ENCODE data around the gene POLR3C.
"Not testable (repeated sequence)": the region's sequence is repeated elsewhere in the genome, so short reads cannot be mapped to it uniquely, and the experiment has no call there.

POLR3C gene

DNA sequence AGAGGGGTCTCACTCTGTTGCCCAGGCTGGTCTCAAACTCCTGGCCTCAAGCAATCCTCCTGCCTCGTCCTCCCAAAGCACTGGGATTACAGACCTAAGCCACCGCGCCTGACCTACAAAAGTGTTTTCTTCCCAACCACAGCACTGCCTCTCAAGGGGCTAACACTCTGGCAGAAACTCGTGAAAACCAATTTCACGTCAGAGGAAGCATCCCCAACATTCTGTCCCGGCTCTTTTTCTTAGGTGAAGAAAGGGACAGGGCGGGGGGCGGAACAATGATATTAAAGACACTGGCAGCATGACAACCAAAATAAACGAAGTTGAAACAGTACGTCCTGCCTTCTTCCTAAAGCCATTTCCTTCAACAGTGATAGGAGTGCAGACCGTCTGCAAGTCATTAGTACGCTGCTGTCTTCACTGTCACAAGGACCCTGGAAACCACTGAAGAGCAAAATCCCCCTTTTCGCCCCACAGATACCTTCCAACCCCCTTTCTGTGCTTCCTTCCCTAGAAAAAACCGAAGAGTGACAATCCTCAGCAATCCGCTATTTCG is 1.1 kb upstream of the POLR3C start:
- DNase-seq (ENCODE audit: low spot score): not testable (repeated sequence)

DNA sequence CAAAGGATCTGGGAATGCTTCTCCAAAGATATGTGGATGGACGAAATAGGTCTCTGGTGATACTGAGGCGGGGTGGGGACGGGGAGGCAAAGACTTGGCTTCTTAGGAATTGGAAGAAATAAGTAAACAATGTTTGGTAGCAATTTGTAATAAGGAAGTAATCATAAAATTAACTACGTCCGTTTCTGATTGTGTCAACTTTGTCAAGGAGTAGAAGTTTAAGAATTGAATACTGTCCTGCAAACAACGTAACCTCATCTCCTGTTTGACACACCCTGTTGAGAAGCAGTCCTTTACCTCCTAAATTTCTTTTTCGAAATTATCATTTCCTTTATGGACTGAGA is 471 bp downstream of the POLR3C start:
- DNase-seq (ENCODE audit: low spot score): peak; percentile 4

DNA sequence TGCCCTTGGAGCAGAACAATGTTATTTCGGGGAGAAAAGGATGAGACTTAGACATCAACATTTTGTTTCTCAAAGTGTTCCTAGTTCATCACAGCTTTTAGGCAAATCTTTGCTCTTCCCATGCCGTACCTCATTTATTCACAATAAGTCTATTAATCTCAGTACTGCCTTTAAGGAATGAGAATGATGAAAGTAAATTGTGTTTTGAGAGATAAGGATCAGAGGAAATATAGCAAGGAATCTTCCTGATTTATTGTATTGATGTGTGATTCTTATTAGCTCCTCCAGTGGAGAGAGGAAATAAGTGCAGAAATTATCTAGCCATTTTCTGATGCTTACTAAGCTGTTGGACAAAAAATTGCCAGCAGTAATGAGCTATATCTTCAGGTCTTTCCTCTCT is 2.0 kb downstream of the POLR3C start:
- no peak for DNase-seq (ENCODE audit: low spot score)

DNA sequence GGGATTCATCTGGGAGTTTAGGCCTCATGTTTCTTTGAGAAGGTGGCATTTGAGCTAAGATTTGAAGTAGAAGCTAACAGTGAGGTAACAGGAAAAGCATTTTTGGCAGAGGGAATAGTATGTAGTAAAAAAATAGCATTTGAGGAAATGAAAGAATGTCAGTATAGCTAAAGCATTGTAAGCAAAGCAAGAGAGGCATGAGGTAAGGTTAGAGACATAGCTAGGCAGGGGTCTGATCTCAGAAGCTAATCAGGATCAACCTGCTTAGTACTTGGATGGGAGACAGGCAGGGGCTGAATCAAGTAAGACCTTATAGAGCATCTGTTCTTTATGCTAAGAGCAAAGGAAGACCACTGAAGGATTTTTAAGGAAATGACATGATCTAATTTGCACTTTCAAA is 4.0 kb downstream of the POLR3C start:
- no peak for DNase-seq (ENCODE audit: low spot score)

DNA sequence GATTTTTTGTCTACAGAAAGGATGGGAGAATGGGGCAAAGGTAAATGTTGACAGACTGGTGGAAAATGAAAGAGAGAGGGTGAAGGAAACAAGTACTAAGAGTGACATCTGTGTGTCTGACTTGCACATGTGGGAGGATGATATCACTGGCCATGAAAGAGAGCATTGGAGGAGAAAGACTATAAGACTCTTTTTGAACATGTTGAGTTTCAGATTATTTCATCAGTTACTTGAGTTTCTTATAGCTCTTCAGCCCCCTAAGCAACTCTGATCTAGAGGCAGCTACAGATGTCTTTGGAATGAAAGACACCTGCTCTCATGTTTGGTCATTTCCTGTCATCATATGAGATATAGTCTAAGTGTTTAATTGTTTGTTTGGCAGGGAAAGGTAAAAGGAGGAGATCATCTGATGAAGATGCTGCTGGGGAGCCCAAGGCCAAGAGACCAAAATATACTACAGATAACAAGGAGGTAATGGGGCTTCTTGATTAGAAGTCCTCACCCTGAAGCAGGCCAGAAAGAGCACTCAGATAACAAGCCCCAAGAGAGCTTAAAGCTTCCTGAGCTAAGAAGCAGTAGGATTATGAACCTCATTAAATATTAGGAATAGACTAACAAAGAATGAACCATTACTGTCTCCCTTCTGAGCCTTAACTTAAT is 4.5 kb downstream of the POLR3C start:
- DNase-seq (ENCODE audit: low spot score): no peak

DNA sequence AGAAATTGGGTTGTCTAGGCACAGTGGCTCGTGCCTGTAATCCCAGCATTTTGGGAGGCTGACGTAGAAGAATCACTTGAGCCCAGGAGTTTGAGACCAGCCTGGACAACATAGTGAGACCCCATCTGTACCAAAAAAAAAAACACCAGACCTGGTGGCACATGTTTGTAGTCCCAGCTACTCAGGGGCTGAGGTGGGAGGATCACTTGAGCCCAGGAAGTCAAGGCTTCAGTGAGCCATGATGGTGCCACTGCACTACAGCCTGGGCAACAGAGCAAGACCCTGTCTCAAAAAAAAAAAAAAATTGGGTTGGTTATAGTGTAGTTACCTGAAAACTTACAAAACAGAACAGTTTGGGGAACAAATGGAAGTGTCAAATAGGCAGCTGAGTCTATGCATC is 6.8 kb downstream of the POLR3C start:
- not testable (repeated sequence) for DNase-seq (ENCODE audit: low spot score)

DNA sequence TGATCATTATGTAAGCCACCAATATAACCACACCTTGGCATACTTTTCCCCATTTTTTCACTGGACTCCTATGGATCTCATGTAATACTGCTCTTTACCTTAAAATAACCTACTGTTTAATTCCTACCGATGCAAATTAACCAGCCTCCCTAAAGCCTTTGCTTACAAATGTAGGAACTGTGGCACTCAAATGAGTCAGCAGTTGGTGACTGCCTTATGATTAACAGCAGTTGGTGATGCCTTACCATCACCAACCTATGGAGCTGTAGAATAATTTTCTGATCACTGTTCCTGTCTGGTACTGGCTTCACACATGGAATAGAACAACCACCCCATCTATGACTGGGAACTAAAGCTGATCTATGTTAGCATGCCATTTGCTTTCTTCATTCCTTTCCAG is 13.7 kb downstream of the POLR3C start:
- no peak for DNase-seq (ENCODE audit: low spot score)

DNA sequence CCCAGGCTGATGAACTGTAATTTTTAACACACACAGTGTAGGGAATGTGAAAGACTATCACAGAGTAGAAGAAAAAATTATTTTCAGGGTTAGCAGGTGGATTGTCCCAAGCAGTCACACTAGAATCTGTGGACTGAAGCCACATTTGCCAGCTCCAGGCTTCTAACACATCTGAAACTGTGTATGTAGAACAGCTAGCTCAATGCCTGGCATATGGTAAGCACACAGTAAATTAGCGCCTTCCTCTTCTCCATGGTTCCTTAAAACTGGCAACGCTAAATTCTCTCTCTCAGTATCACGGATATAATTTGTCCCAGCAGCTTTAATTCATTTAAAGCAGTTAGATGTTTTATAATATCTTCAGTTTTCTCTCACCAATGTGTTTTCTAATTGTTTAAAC is 19.0 kb downstream of the POLR3C start:
- no peak for DNase-seq (ENCODE audit: low spot score)

DNA sequence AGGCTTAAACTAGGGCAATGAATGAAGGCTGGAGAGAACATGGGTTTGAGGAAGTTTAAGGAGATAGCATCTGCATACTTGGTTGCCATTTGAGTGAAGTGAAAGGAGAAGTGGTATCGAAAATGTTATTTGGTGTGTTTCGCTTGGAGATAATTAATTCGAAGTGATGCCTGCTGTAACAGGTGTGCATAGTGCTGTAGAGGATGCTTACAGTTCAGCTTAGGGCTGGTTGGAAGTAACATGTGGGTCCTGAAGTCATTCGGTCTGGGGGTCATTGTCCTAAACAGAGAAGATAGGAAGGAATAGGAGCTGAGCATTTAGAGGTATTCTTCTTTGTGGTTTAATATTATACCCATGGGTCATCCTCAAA is 21.1 kb downstream of the POLR3C start:
- DNase-seq (ENCODE audit: low spot score): no peak

DNA sequence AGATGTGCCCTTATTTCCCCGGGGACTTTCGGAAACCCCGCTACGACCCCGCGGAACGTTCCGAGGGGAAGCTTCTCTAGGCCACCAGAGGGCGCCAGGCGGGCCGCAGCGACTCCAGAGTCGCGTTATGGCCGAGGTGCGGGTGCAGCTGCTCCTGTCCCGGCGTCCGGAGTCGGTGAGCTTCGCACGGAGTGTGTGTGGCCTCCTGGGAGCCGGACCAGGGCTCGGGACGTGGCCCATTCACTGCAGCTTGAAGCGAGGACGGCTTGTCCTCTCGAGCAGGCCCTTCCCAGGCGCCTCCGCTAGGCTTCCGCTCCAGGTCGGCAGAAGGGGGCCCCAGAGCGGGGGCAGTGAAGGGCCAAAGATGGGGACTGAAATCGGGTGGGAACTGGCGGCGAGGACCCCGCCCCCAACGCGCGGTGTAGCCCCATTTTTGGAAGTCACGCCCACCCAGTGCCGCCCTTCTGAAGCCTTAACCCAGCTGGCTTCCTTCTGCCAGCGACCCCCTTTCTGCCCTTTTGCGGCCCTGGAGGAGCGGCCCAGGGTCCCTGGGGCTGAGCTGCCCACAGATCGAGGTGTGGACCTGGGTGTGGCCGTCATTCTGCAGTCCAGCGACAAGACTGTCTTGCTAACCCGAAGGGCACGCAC is 21.6 kb downstream of the POLR3C start, which contains the start of gene NUDT17:
Gene NUDT17, plus strand, starts transcription at position 117 of the 648 bp plus-strand sequence. Its CDS starts 11 bp downstream, at position 128.
- peak; percentile 71 for DNase-seq (ENCODE audit: low spot score)

DNA sequence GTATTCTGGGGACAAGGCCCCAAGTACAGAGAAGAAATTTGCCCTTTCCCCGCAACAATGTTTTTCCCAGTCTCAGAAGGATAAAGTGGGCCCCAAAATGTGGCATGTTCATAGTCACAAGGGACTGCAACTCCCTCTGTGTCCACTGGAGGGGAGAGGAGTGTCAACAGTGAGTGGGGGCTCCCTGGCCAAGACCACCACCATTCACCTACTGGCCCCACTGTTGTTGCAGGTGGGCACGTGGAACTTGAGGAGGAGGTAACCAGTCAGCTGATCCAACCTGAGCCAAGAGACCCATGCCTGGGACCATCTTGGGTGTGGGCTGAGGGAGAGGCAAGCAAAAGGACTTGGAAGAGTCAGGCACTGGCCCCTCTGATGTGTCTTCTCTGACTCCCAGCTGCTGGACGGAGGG is 22.2 kb downstream of the POLR3C start:
- peak; percentile 29 for DNase-seq (ENCODE audit: low spot score)

DNA sequence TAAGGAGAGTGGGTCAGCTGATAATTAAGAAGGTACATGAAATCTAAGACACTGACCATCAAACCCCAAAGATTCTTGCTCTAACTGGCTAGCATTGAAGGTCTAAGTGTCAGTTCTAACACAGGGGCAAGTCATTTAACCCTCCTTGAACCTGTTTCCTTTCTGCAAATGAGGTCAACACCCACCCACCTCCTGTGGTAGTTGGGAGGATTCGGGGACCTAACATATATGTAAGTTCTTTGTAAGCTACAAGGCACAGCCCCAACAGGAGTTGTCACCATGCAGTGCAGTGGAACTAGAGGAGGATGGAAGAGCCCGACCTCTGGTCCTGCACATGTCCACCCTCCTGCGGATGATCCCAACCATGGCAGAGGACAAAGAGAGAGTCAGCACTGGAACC is 23.8 kb downstream of the POLR3C start:
- no peak for DNase-seq (ENCODE audit: low spot score)

DNA sequence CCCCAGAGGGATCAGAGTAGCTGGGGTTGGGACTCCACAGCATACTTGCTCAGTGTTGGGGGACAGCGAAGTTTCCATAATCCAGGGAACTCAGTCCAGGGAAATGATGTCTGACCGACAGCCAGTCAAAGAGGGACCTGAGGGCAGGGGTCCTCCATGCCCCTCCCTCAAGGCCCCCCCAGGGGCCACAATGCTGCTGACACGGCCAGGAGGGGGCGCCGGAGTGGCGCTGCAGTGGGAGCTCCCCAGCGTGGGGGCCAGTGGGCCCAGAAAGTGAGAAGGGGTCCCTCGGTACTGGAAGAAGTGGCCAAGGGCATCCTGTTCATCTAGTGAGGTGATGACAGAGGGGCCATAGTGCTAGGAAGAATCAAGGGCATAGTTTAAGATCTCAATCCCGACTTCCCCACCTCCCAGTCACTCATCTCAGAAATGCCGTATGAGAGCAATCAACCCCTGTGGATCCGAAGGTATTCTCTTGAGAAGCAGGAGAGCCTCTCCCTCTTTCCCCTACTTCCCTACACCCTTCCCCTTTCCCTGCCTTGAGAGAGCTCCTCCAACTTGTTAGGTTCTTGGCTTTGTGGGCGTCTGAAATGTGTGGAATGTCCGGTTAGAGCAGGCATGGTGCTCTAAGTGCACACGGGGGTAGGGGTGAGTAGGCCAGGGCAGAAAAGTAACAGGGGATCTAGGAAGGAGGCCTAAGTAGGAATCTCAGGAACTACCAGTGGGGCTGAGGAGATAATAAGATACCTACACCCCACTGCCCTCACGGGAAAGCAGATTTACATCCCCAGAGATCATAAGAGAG is 25.6 kb downstream of the POLR3C start:
- DNase-seq (ENCODE audit: low spot score): no peak

DNA sequence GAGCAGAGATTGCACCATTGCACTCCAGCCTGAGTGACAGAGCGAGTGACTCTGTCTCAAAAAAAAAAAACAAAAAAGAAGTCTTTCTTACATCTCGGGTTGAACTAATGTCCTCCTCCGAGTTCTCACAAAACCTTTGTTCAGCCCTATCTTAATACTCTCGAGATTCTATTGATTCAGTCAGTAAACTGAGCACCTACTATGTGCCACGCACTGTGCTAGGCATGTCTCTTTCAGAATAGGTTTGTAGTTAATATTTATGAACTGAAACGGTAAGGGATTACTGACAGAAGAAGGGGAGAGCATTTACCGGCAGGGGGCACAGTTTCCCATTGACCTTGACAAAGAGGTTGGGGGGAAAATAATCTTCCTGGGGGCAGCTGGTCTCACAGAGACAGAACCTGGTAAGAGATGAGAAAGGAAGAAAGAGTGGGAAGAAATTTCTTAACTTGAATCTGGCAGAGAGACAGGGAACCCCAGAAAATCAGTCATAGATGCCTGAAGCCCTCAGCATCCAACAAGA is 31.5 kb downstream of the POLR3C start:
- DNase-seq (ENCODE audit: low spot score): no peak

DNA sequence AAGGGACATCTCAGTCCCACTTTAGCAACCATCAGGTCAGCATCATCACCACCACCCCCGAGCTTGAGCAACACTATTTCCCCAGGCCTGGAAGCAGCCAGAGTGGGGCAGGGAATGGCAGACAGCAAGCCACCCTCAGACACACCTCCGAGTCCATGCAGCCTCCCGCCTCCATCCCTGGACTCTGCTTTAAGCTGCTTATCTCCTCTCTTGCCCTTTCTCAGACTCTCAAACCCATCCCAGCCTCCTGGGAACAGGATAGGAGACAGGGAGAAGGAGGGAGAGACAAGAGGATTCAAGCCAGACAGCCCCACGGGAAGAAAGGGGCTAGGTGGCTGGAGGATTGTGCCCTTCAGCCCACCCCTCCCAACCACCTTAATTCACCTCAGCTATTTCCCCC is 33.2 kb downstream of the POLR3C start:
- DNase-seq (ENCODE audit: low spot score): no peak

DNA sequence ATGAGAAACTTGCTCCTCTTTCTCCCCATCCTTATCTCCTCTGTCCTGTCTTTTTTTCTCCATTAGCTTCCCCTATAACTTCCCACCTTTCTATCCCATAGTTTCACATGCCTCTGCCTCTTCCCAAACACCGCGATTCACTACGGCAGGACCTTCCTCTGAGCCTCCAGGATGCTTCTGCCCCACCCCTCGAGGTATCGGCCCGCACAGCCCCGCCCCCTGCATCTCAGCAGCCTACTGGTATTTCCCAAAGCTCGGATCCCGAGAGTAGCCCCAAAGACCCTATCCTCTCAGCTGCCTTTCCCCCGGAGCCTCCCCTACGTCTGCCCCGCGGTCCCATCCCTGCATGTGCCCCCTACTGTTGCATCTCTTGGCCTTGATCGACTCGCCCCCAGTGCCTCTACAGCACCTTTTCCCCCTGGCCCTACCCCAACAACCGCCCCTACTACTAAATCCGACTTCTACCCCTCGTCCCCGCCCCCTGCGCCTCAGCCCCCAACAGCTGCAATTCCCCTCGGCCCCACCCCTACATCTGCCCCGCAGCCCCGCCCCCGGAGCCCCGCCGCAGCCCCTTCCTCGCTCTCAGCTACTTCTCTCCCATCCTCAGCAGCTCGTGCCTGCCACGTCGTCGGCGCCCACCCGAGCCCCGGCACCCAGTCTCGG is 34.4 kb downstream of the POLR3C start:
- DNase-seq (ENCODE audit: low spot score): peak; percentile 30

DNA sequence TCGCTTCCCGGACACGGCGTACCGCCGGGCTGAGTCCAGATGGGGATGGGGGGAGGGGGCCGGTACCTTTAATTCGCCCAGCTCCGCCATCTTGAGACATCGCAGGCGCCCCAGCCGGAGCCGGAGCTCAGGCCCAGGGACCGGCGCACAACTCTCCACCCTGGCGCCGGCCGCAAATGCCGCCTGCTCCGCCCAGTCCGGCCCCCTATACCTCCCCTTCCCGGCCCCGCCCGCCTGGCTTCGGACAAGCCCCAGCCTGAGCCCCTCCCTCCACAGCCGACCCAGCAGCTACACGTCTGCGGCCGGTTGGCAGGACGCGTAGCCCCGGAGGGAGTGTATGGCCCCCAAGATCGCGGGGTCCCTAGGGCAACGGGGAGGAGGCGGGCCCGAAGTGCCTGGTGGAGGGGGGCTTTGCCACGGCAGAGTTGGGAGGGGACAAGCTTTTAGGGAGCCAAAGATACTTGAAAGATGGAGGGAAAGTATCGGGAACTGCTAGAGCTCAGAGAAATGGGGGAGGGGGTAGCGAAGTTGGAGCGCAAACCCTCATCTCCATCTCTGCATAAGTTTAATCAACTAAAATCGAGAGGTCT is 35.0 kb downstream of the POLR3C start, which contains the start of gene PIAS3:
Gene PIAS3, minus strand, starts transcription at position 181 of the 590 bp plus-strand sequence. Its CDS starts 91 bp downstream, at position 90.
- DNase-seq (ENCODE audit: low spot score): peak; percentile 79

DNA sequence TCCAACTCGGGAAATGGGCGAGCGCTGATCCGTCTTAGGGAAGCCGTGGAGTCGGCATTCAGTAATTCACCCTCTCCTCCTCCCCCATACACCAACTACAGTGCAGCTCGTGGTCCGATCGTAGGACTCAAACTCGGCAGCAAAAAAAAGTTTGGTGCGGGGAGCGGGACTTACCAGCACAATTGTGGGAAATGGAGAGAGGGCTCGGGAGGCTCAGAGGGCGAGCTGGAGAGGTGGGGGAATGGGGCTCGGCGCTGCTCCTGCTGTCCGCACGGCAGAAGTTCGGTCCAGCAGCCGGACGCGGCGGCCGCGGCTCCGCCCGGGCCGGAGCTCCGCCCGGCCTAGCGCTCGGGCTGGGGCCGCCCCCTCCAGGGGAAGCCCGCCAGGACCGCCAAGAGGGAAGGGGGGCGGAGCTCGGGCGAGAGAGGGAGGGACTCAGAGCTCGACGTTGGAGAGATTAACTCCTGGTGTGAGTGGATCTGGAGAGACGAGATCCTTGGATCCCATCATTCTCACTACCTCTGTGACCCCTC is 35.6 kb downstream of the POLR3C start:
- DNase-seq (ENCODE audit: low spot score): peak; percentile 68

DNA sequence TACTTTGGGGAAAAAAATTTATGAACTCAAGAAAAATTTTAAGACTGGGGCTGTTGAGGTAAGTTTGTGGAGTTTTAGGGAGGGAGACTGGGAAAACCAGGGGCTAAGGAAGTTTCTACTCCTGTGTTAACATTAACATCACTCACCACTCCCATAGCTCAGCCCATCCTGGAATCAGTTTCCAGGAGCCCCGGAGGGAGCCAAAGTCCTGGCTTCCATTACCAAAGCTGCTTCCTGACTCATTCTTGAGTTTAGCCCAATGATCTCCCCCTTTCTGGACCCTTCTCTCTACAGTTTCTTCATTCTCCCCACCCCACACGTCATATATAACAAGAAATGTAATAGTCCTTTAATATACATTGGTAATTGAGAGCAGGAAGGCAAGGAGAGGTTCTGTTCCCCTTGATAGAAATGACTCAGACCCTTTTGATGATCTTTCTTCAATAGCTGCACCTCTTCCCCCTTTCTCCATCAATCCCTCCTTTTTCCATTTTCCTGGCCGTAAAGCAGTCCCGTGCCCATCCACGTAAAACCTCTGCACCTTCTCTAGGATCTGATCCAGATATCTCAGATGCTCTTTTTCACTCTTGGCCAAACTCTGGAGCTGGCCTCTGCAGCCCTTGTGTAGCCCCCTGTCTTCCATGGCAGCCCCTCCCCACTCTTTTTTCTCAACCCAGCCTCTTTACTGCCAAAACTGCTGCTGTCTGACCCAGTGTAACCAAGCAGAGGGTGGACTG is 39.5 kb downstream of the POLR3C start:
- DNase-seq (ENCODE audit: low spot score): no peak

DNA sequence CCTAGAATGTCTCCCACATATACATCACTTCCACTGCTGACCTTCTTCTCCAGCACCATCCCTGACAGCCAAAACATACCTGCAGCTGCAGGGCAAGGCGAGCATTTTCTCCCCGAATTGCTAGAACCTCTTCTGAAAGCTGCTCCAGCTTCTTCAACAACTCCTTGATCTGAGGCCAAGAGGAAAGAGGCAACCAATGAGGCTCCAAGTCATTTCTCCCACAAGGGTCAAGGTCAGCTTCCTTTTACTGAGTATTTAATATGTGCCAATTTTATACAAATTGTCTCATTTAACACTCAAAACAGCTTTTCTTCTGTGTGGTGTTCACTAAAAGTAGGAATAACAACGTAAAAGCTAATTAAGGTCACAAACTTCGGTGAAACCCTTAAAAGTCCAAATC is 44.2 kb downstream of the POLR3C start:
- no peak for DNase-seq (ENCODE audit: low spot score)
